ENCODE data around the gene C1orf159. TPM values are rescaled to one million over a fixed set of nuclear protein-coding genes. Genes with fewer than 3 reads are reported as not detected.

C1orf159 gene
- total and polyA plus RNA-seq, 2 of the 8 experiments (the other 6 are each of a cell fraction or from before 2014, with no cell fraction given) = 10.0 to 10.9 TPM

DNA sequence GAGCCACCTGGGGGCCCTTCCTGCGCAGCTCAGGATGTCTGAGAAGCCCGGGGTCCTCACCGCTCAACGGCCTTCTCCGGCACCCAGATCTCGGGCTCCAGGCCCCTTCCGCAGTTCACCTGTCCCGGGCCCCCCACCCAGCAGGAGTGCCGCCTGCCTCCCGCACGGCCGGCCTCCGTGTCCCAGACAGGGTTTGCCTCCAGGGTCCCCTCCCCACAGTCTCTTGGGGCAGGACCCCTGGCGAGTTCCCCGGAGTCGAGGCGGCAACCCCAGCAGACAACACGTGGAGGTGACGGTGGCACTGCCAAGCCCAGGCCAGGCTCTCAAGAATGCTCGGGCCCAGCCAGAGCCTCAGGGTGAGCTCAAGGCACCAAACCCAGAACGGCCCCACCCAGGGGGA is 35.4 kb upstream of the C1orf159 start:
- no peak overlapping the region for H2BK20ac ChIP-seq (ENCODE audit: low read length)
- H3K4ac ChIP-seq (replicated peaks; ENCODE audit: insufficient read length, low read depth, low read length) = no peak overlapping the region
- H4K91ac ChIP-seq (replicated peaks; ENCODE audit: insufficient read length, low read length) = no peak overlapping the region
- no peak overlapping the region for H3K18ac ChIP-seq (ENCODE audit: extremely low read depth, low read length)
- H3K9ac ChIP-seq (replicated peaks in 1 of 4; ENCODE audit: extremely low read depth in 1 of 4, low read depth in 3 of 4, low read length in 3 of 4) = no peak overlapping the region
- H3K14ac ChIP-seq (ENCODE audit: insufficient read length) = no peak overlapping the region
- no peak overlapping the region for H2BK120ac ChIP-seq (replicated peaks; ENCODE audit: low read depth, low read length)
- H3K79me2 ChIP-seq (ENCODE audit: control insufficient read depth in 1 of 2, insufficient read depth in 2 of 2, low read length in 2 of 2) = no peaks in the 10 kb centered on the region
- H3K9me3 ChIP-seq (ENCODE audit: insufficient read depth in 2 of 2, low read depth in 1 of 2, low read length in 1 of 2) = peaks cover 10% of the 10 kb centered on the region in 2 experiments; a peak in 3 of 4 replicates
- H4K5ac ChIP-seq (ENCODE audit: insufficient read length, low read depth, low read length) = no peak overlapping the region
- DNase-seq (ENCODE audit: low read depth in 1 of 2, low spot score in 2 of 2) (no peak), FAIRE-seq (no peak)
- no peak overlapping the region for H2BK5ac ChIP-seq (ENCODE audit: low read depth, low read length)
- H2BK12ac ChIP-seq (ENCODE audit: low read depth, low read length) = no peak overlapping the region
- no peaks in the 10 kb centered on the region for H3K36me3 ChIP-seq (ENCODE audit: control insufficient read depth in 2 of 4, insufficient read depth in 4 of 4, low read length in 3 of 4)
- ChIA-PET CTCF (ENCODE audit: partially characterized antibody) (interaction anchor here (2.2 kb wide), 1 partner anchor 23 kb away, joined by 8 read pairs; the partner anchor contains the start of gene TTLL10), POLR2A (ENCODE audit: partially characterized antibody) (no interaction called here)
- no peaks in the 10 kb centered on the region for H3K23me2 ChIP-seq (ENCODE audit: low read depth, low read length)
- no peak overlapping the region for H3K27ac ChIP-seq (ENCODE audit: low read depth, low read length)
- no peaks in the 10 kb centered on the region for H3K79me1 ChIP-seq (ENCODE audit: low read depth, low read length)
- TF ChIP-seq POU5F1 (IDR thresholded peaks at IDR 0.05; ENCODE audit: low read depth, low read length) (no peak), ZNF274 (IDR thresholded peaks at IDR 0.05; ENCODE audit: borderline replicate concordance, extremely low read depth, low read length) (no peak), CREB1 (IDR thresholded peaks at IDR 0.05) (no peak)
- H4K20me1 ChIP-seq (replicated peaks in 1 of 2; ENCODE audit: control insufficient read depth in 1 of 2, insufficient read depth in 2 of 2, low read length in 2 of 2) = no peaks in the 10 kb centered on the region
- 95% methylated on average over 13 of the region's 21 CpGs; no CpG with 5 or more reads in 1 of the 2 experiments for WGBS, 2 experiments (ENCODE audit: extremely low coverage in 1 of 2, insufficient coverage in 1 of 2, insufficient read length in 1 of 2, insufficient replicate concordance in 2 of 2, low coverage in 1 of 2, low lambda C conversion rate in 2 of 2, missing lambda C conversion rate in 1 of 2)
- H3K56ac ChIP-seq (replicated peaks; ENCODE audit: insufficient read length, low read depth, low read length) = no peak overlapping the region
- H3K23ac ChIP-seq (ENCODE audit: insufficient read length) = no peak overlapping the region
- H4K8ac ChIP-seq (ENCODE audit: extremely low read depth, insufficient read depth, low read length) = no peak overlapping the region
- H3K4me1 ChIP-seq (replicated peaks in 1 of 4; ENCODE audit: control insufficient read depth in 3 of 4, insufficient read depth in 4 of 4, low read length in 3 of 4) = no peaks in the 10 kb centered on the region; a peak in 2 of 7 replicates
- H2AFZ ChIP-seq (ENCODE audit: low read length) = no peak overlapping the region
- H2BK15ac ChIP-seq (ENCODE audit: low read length) = no peak overlapping the region
- H3K4me3 ChIP-seq (ENCODE audit: extremely low read depth in 1 of 4, insufficient read depth in 2 of 4, low read depth in 3 of 4, low read length in 4 of 4) = no peak overlapping the region
- H2AK5ac ChIP-seq (ENCODE audit: low read depth, low read length) = no peak overlapping the region
- no peak overlapping the region for H3K4me2 ChIP-seq (ENCODE audit: insufficient read depth in 1 of 2, low read depth in 2 of 2, low read length in 2 of 2)
- H3K27me3 ChIP-seq (replicated peaks in 1 of 4; ENCODE audit: control insufficient read depth in 3 of 4, extremely low read depth in 1 of 4, insufficient read depth in 3 of 4, low read length in 3 of 4) = no peaks in the 10 kb centered on the region; a peak in 3 of 7 replicates

All from H1 (cell line).